Loucy (cell line): Measurements from ENCODE around the gene CMTR2.

Experiments used
- H2AFZ ChIP-seq: fragments of 200-600 bp; sonication (generic); 2 replicates; pipeline ENCODE4 v1.6.0; 2016; ENCODE audit warnings: antibody characterized with exemption, mild to moderate bottlenecking, low read length, moderate library complexity
- H3F3A ChIP-seq: fragments of 200-600 bp; 2 replicates; pipeline ENCODE4 v1.6.0; 2016; ENCODE audit warnings: antibody characterized with exemption, low read depth, mild to moderate bottlenecking
- H3K27me3 ChIP-seq: fragments of 200-600 bp; sonication (generic); 2 replicates; pipeline ENCODE4 v1.6.1; 2014; ENCODE audit warnings: low read length, mild to moderate bottlenecking; ENCODE audit not compliant: insufficient read depth, poor library complexity, severe bottlenecking
- H3K36me3 ChIP-seq: fragments of 200-600 bp; sonication (generic); 2 replicates; pipeline ENCODE4 v1.6.1; 2016; ENCODE audit warnings: low read length; ENCODE audit not compliant: insufficient read depth
- H3K4me1 ChIP-seq: fragments of 200-600 bp; sonication (generic); 2 replicates; pipeline ENCODE4 v1.5.1; 2014; ENCODE audit warnings: low read length, mild to moderate bottlenecking; ENCODE audit not compliant: insufficient read depth, poor library complexity, severe bottlenecking
- H3K4me2 ChIP-seq: fragments of 200-600 bp; sonication (generic); 2 replicates; pipeline ENCODE4 v1.6.0; 2014; ENCODE audit warnings: antibody characterized with exemption, low read length, low read depth, mild to moderate bottlenecking; ENCODE audit not compliant: poor library complexity, severe bottlenecking
- H3K4me3 ChIP-seq: fragments of 200-600 bp; sonication (generic); 2 replicates; pipeline ENCODE4 v1.5.1; 2014; ENCODE audit warnings: low read length, mild to moderate bottlenecking, mixed read lengths; ENCODE audit not compliant: poor library complexity, severe bottlenecking
- H3K79me2 ChIP-seq: fragments of 200-600 bp; sonication (generic); 2 replicates; pipeline ENCODE4 v1.6.1; 2014; ENCODE audit warnings: low read length; ENCODE audit not compliant: insufficient read depth
- H3K9ac ChIP-seq: fragments of 200-600 bp; sonication (generic); 2 replicates; pipeline ENCODE4 v1.6.0; 2014; ENCODE audit warnings: mild to moderate bottlenecking, low read depth, low read length, moderate library complexity; ENCODE audit not compliant: poor library complexity, severe bottlenecking
- H3K9me2 ChIP-seq: fragments of 200-600 bp; sonication (generic); replicated peaks from 2 replicates; pipeline ENCODE4 v1.6.1; 2016; ENCODE audit warnings: low read depth, low read length, mixed read lengths
- H3K9me3 ChIP-seq: fragments of 200-600 bp; sonication (generic); 2 replicates; pipeline ENCODE4 v1.6.1; 2014; ENCODE audit warnings: mild to moderate bottlenecking, antibody characterized with exemption, low read length, low read depth; ENCODE audit not compliant: insufficient read depth
- H4K20me1 ChIP-seq: fragments of 200-600 bp; sonication (generic); 2 replicates; pipeline ENCODE4 v1.6.0; 2014; ENCODE audit warnings: antibody characterized with exemption, low read length, mild to moderate bottlenecking; ENCODE audit not compliant: insufficient read depth, poor library complexity, severe bottlenecking
- EZH2phosphoT487 ChIP-seq: fragments of 200-600 bp; IDR thresholded peaks from 2 replicates; pipeline ENCODE4 v1.6.1; 2018; ENCODE audit warnings: antibody characterized with exemption, mild to moderate bottlenecking, moderate library complexity, borderline replicate concordance
- TF ChIP-seq, protein P1 (sequence below): fragments of 200-600 bp; sonication (generic); conservative IDR thresholded peaks from 2 replicates; pipeline ENCODE4 v1.5.1; 2014; ENCODE audit warnings: mild to moderate bottlenecking, antibody characterized with exemption, low read length

The CMTR2 gene

DNA sequence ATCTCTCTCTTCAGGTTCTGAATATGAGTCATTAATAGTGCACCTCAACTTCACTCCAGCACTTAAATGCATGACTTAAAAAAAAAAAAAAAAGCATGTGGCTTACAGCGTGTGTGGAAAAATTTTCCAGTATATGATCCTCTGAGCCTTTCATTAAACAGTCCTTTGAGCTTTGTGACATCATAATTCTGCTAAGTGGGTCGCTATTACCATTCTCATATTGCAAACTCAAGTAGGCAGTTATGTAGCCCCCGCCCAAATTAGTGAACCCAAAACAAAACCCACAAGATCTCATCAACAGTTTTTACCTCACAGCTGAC lies 672 bp downstream of the CMTR2 start:
- Histone ChIP-seq H2AFZ (peak overlapping the region; percentile 77), H4K20me1 (peaks cover 22% of the 10 kb centered on the region), H3K36me3 (peaks cover 13% of the 10 kb centered on the region; the same call in 1 of the 2 replicates), H3K79me2 (peaks cover 26% of the 10 kb centered on the region), H3K9ac (peak overlapping the region; percentile 88), H3K4me1 (peaks cover 19% of the 10 kb centered on the region), H3K4me2 (peak overlapping the region; percentile 100), H3K27me3 (no peaks in the 10 kb centered on the region), H3F3A (no peaks in the 10 kb centered on the region), H3K9me3 (no peaks in the 10 kb centered on the region), H3K4me3 (peak overlapping the region; percentile 94), H3K9me2 (no peaks in the 10 kb centered on the region)
- TF ChIP-seq, protein P1, sequence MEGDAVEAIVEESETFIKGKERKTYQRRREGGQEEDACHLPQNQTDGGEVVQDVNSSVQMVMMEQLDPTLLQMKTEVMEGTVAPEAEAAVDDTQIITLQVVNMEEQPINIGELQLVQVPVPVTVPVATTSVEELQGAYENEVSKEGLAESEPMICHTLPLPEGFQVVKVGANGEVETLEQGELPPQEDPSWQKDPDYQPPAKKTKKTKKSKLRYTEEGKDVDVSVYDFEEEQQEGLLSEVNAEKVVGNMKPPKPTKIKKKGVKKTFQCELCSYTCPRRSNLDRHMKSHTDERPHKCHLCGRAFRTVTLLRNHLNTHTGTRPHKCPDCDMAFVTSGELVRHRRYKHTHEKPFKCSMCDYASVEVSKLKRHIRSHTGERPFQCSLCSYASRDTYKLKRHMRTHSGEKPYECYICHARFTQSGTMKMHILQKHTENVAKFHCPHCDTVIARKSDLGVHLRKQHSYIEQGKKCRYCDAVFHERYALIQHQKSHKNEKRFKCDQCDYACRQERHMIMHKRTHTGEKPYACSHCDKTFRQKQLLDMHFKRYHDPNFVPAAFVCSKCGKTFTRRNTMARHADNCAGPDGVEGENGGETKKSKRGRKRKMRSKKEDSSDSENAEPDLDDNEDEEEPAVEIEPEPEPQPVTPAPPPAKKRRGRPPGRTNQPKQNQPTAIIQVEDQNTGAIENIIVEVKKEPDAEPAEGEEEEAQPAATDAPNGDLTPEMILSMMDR: no peak
- TF ChIP-seq EZH2phosphoT487: no peak

DNA sequence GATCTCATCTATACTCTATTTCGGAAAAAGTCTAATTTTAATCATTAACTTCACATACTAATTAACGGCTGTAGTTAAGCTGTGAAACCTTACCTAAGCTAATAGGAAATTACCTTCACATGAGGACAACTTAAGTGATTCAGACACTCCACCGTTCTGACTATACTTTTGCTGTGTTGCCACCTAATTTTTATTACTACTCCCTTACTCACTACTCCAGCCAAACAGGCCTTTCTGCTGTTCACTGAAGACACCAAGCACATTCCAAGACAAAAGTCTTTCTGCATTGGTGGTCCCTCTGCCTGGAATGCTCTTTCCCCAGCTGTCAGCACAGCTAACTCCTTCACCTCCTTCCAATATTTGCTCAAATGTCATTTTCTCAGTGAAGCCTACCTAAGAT lies 1.3 kb downstream of the CMTR2 start:
- Histone ChIP-seq H3K79me2 (peaks cover 26% of the 10 kb centered on the region), H3K4me3 (peak overlapping the region; percentile 94), H3K4me2 (peak overlapping the region; percentile 100), H2AFZ (no peak overlapping the region), H3K36me3 (peaks cover 13% of the 10 kb centered on the region; the same call in 1 of the 2 replicates), H3K9me3 (no peaks in the 10 kb centered on the region), H4K20me1 (peaks cover 22% of the 10 kb centered on the region), H3K9ac (peak overlapping the region; percentile 88), H3K9me2 (no peaks in the 10 kb centered on the region), H3K4me1 (peaks cover 19% of the 10 kb centered on the region), H3K27me3 (no peaks in the 10 kb centered on the region), H3F3A (no peaks in the 10 kb centered on the region)
- TF ChIP-seq, protein P1: no peak
- TF ChIP-seq EZH2phosphoT487: no peak

DNA sequence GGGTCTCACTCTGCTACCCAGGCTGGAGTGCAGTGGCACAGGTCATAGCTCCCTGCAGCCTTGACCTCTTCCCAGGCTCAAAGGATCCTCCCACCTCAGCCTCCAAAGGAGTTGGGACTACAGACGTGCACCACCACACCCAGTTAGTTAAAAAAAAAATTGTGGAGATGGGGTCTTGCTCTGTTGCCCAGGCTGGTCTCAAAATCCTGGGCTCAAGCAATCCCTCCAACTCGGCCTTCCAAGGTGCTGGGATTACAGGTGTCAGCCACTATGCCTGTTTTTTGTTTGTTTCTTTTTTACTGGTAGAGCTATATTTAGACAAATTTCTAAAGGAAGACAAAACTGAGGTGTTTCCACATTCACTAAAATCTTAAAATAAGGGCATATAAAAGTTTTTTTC lies 1.7 kb downstream of the CMTR2 start:
- Histone ChIP-seq H3K4me3 (peak overlapping the region; percentile 94), H3K4me1 (peaks cover 19% of the 10 kb centered on the region), H3F3A (no peaks in the 10 kb centered on the region), H3K9ac (peak overlapping the region; percentile 88), H3K9me3 (no peaks in the 10 kb centered on the region), H3K9me2 (no peaks in the 10 kb centered on the region), H4K20me1 (peaks cover 22% of the 10 kb centered on the region), H2AFZ (no peak overlapping the region), H3K4me2 (peak overlapping the region; percentile 100), H3K36me3 (peaks cover 13% of the 10 kb centered on the region; the same call in 1 of the 2 replicates), H3K27me3 (no peaks in the 10 kb centered on the region), H3K79me2 (peaks cover 26% of the 10 kb centered on the region)
- TF ChIP-seq, protein P1: no peak
- no peak for TF ChIP-seq EZH2phosphoT487
